Measurements from ENCODE around the gene SCFD1. TPM values are rescaled to one million over a fixed set of nuclear protein-coding genes. Genes with fewer than 3 reads are reported as not detected.

SCFD1 gene
- total RNA-seq, 1 experiment from 2014 or later = 61.9 TPM

- ChIA-PET POLR2A (ENCODE audit: low non-redundant PET) (no interaction called here), CTCF (no interaction called here)
- Histone ChIP-seq H3K4me1 (ENCODE audit: insufficient read depth, low read length, poor library complexity, severe bottlenecking) (no peaks in the 10 kb centered on the region), H3K9me3 (ENCODE audit: low read depth, low read length, poor library complexity, severe bottlenecking) (peaks cover 13% of the 10 kb centered on the region), H3K4me3 (ENCODE audit: low read depth, low read length, poor library complexity, severe bottlenecking) (no peak overlapping the region), H3K36me3 (ENCODE audit: insufficient read depth, low read length, poor library complexity, severe bottlenecking) (peaks cover 46% of the 10 kb centered on the region), H3K27me3 (replicated peaks; ENCODE audit: insufficient read depth, low read depth, low read length, poor library complexity) (no peaks in the 10 kb centered on the region), H3K27ac (ENCODE audit: low read depth, low read length, poor library complexity, severe bottlenecking) (no peak overlapping the region)
- BruUV-seq (replicated peaks) = no TSS peak
- TF ChIP-seq, protein P1, sequence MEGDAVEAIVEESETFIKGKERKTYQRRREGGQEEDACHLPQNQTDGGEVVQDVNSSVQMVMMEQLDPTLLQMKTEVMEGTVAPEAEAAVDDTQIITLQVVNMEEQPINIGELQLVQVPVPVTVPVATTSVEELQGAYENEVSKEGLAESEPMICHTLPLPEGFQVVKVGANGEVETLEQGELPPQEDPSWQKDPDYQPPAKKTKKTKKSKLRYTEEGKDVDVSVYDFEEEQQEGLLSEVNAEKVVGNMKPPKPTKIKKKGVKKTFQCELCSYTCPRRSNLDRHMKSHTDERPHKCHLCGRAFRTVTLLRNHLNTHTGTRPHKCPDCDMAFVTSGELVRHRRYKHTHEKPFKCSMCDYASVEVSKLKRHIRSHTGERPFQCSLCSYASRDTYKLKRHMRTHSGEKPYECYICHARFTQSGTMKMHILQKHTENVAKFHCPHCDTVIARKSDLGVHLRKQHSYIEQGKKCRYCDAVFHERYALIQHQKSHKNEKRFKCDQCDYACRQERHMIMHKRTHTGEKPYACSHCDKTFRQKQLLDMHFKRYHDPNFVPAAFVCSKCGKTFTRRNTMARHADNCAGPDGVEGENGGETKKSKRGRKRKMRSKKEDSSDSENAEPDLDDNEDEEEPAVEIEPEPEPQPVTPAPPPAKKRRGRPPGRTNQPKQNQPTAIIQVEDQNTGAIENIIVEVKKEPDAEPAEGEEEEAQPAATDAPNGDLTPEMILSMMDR (conservative IDR thresholded peaks at IDR 0.05; ENCODE audit: low read depth, low read length) = no peak
- no peak for TF ChIP-seq EZH2 (IDR thresholded peaks at IDR 0.05; ENCODE audit: borderline replicate concordance, low read depth, low read length, poor library complexity, severe bottlenecking)
- DNase-seq (ENCODE audit: low spot score) = no peak
- intact Hi-C loops (cut with micrococcal nuclease; ENCODE audit: unreplicated experiment) = no loop called here
Measured at GRCh38 chr14:30587141-30587540, 35.0 kb upstream of the SCFD1 start.

- no peak overlapping the region for H3K4me3 ChIP-seq (ENCODE audit: low read depth, low read length, poor library complexity, severe bottlenecking)
- ChIA-PET POLR2A (ENCODE audit: low non-redundant PET) (no interaction called here), CTCF (no interaction called here)
- BruUV-seq (replicated peaks) = no TSS peak
- H3K36me3 ChIP-seq (ENCODE audit: insufficient read depth, low read length, poor library complexity, severe bottlenecking) = peaks cover 55% of the 10 kb centered on the region
- peaks cover 13% of the 10 kb centered on the region for H3K9me3 ChIP-seq (ENCODE audit: low read depth, low read length, poor library complexity, severe bottlenecking)
- H3K4me1 ChIP-seq (ENCODE audit: insufficient read depth, low read length, poor library complexity, severe bottlenecking) = no peaks in the 10 kb centered on the region
- no peak overlapping the region for H3K27ac ChIP-seq (ENCODE audit: low read depth, low read length, poor library complexity, severe bottlenecking)
- intact Hi-C loops (cut with micrococcal nuclease; ENCODE audit: unreplicated experiment) = no loop called here
- H3K27me3 ChIP-seq (replicated peaks; ENCODE audit: insufficient read depth, low read depth, low read length, poor library complexity) = no peaks in the 10 kb centered on the region
- TF ChIP-seq EZH2 (IDR thresholded peaks at IDR 0.05; ENCODE audit: borderline replicate concordance, low read depth, low read length, poor library complexity, severe bottlenecking) = no peak
- TF ChIP-seq, protein P1 (conservative IDR thresholded peaks at IDR 0.05; ENCODE audit: low read depth, low read length) = no peak
- DNase-seq (ENCODE audit: low spot score) = no peak
Measured at GRCh38 chr14:30588873-30589272, 33.2 kb upstream of the SCFD1 start.

- no peak overlapping the region for H3K27ac ChIP-seq (ENCODE audit: low read depth, low read length, poor library complexity, severe bottlenecking)
- peaks cover 5% of the 10 kb centered on the region for H3K4me1 ChIP-seq (ENCODE audit: insufficient read depth, low read length, poor library complexity, severe bottlenecking)
- TF ChIP-seq, protein P1 (conservative IDR thresholded peaks at IDR 0.05; ENCODE audit: low read depth, low read length) = no peak
- TF ChIP-seq EZH2 (IDR thresholded peaks at IDR 0.05; ENCODE audit: borderline replicate concordance, low read depth, low read length, poor library complexity, severe bottlenecking) = no peak
- peaks cover 65% of the 10 kb centered on the region for H3K36me3 ChIP-seq (ENCODE audit: insufficient read depth, low read length, poor library complexity, severe bottlenecking)
- intact Hi-C loops (cut with micrococcal nuclease; ENCODE audit: unreplicated experiment) = no loop called here
- POLR2A ChIA-PET (ENCODE audit: low non-redundant PET) = no interaction called here
- no peaks in the 10 kb centered on the region for H3K27me3 ChIP-seq (replicated peaks; ENCODE audit: insufficient read depth, low read depth, low read length, poor library complexity)
- no TSS peak for BruUV-seq (replicated peaks)
- H3K4me3 ChIP-seq (ENCODE audit: low read depth, low read length, poor library complexity, severe bottlenecking) = no peak overlapping the region
- no peak for DNase-seq (ENCODE audit: low spot score)
- CTCF ChIA-PET = no interaction called here
- H3K9me3 ChIP-seq (ENCODE audit: low read depth, low read length, poor library complexity, severe bottlenecking) = no peaks in the 10 kb centered on the region
Measured at GRCh38 chr14:30596935-30597334, 25.2 kb upstream of the SCFD1 start.
